Endothelial cell of umbilical vein (primary cell): ENCODE data around the gene NHSL2. TPM values are rescaled to one million over a fixed set of nuclear protein-coding genes. Genes with fewer than 3 reads are reported as not detected.
A peak's percentile ranks its signal among the peaks of the same experiment; 100 is the strongest.

Source experiments
- BruUV-seq: library from RNA; stranded (reverse); fragments of 400-500 nt; replicated peaks from 2 replicates; lab custom pipeline; 2021; lab: Mats Ljungman, UMichigan
- CTCF ChIA-PET: fragments of 300-600, 350-600 bp; sonication (Branson Sonifier 250); formaldehyde crosslinking; loops from one replicate; lab custom pipeline; 2021; ENCODE audit warnings: antibody characterized with exemption, inconsistent platforms; lab: Charles Lee
- POLR2A ChIA-PET: fragments of 300-600, 350-600 bp; sonication (Branson Sonifier 250); formaldehyde crosslinking; loops from one replicate; lab custom pipeline; 2021; ENCODE audit warnings: antibody characterized with exemption, inconsistent platforms; lab: Charles Lee
- DNase-seq: peaks from one replicate; pipeline ENCODE4 v3.0.0-alpha.2; 2011; ENCODE audit warnings: low read depth, low spot score
- FAIRE-seq: peaks from 2 replicates; lab custom pipeline; 2011; peaks lifted over from hg19 to GRCh38; lab: Jason Lieb, UNC
- H2AFZ ChIP-seq: 2 replicates; pipeline ENCODE4 v1.6.0; 2012; ENCODE audit warnings: low read depth, low read length, control low read depth, inconsistent platforms
- H3K27ac ChIP-seq: 2 replicates; pipeline ENCODE4 v1.5.1; 2011; ENCODE audit warnings: low read depth, mild to moderate bottlenecking, control low read depth, low read length, moderate library complexity; ENCODE audit not compliant: insufficient read depth
- H3K27me3 ChIP-seq, 2 experiments: 2 replicates each; pipeline versions ENCODE4 v1.6.0 to v1.6.1; 2011; ENCODE audit warnings: low read length in 2 of 2, mixed read lengths in 1 of 2; ENCODE audit not compliant: control insufficient read depth in 2 of 2, insufficient read depth in 2 of 2
- H3K36me3 ChIP-seq, 2 experiments: 2 replicates in 1 of 2; 3 replicates in 1 of 2; pipeline ENCODE4 v1.5.1; 2011; ENCODE audit warnings: low read length in 2 of 2, mild to moderate bottlenecking in 1 of 2, moderate library complexity in 1 of 2; ENCODE audit not compliant: control insufficient read depth in 2 of 2, insufficient read depth in 2 of 2; ENCODE audit errors: extremely low read depth in 1 of 2
- H3K4me1 ChIP-seq: 3 replicates; pipeline ENCODE4 v1.5.1; 2011; ENCODE audit warnings: mild to moderate bottlenecking, low read length; ENCODE audit not compliant: control insufficient read depth, insufficient read depth; ENCODE audit errors: extremely low read depth
- H3K4me2 ChIP-seq: 2 replicates; pipeline ENCODE4 v1.6.1; 2011; ENCODE audit warnings: low read length, control low read depth, mixed read lengths; ENCODE audit not compliant: insufficient read depth
- H3K4me3 ChIP-seq, 3 experiments: fragments of 200-600 bp in 1 of 3; sonication (generic), shearing (Covaris generic) in 1 of 3; replicated peaks in 1 of 3; 2 replicates each; pipeline ENCODE4 v1.5.1; 2011 to 2016; ENCODE audit warnings: control low read depth in 3 of 3, low read length in 3 of 3, mild to moderate bottlenecking in 2 of 3, inconsistent platforms in 1 of 3, low read depth in 1 of 3, moderate library complexity in 1 of 3; ENCODE audit not compliant: insufficient read depth in 1 of 3
- H3K79me2 ChIP-seq: 2 replicates; pipeline ENCODE4 v1.6.0; 2012; ENCODE audit warnings: low read length, inconsistent platforms; ENCODE audit not compliant: control insufficient read depth, insufficient read depth
- H3K9ac ChIP-seq: replicated peaks from 2 replicates; pipeline ENCODE3; 2011; ENCODE audit warnings: low read length, control low read depth; ENCODE audit not compliant: insufficient read depth; ENCODE audit errors: extremely low read depth
- H3K9me1 ChIP-seq: replicated peaks from 3 replicates; pipeline ENCODE4 v1.6.0; 2011; ENCODE audit warnings: mild to moderate bottlenecking, low read length; ENCODE audit not compliant: control insufficient read depth, insufficient read depth; ENCODE audit errors: extremely low read depth
- H3K9me3 ChIP-seq: replicated peaks from 2 replicates; pipeline ENCODE4 v1.5.1; 2012; ENCODE audit warnings: low read length, inconsistent platforms; ENCODE audit not compliant: control insufficient read depth, insufficient read depth
- H4K20me1 ChIP-seq: replicated peaks from 2 replicates; pipeline ENCODE3; 2011; ENCODE audit warnings: mild to moderate bottlenecking, low read length; ENCODE audit not compliant: control insufficient read depth, insufficient read depth; ENCODE audit errors: extremely low read depth
- EZH2 ChIP-seq: IDR thresholded peaks from 2 replicates; pipeline ENCODE4 v1.6.1; 2012; ENCODE audit warnings: borderline replicate concordance, low read depth, mild to moderate bottlenecking, moderate library complexity, low read length, inconsistent platforms; ENCODE audit not compliant: severe bottlenecking
- FOS ChIP-seq: IDR thresholded peaks from 2 replicates; pipeline ENCODE4 v1.6.1; 2011; ENCODE audit warnings: mild to moderate bottlenecking, low read length, moderate library complexity, borderline replicate concordance; ENCODE audit not compliant: insufficient read depth
- GATA2 ChIP-seq: IDR thresholded peaks from 2 replicates; pipeline ENCODE4 v1.7.0; 2011; ENCODE audit warnings: low read depth, mild to moderate bottlenecking, moderate library complexity, mixed read lengths, low read length; ENCODE audit not compliant: insufficient read length, insufficient read depth
- JUN ChIP-seq: IDR thresholded peaks from 2 replicates; pipeline ENCODE4 v1.6.1; 2011; ENCODE audit warnings: borderline replicate concordance, low read depth; ENCODE audit not compliant: insufficient read length, insufficient read depth
- MYC ChIP-seq: IDR thresholded peaks from one replicate; pipeline ENCODE4 v1.6.1; 2011; ENCODE audit warnings: mild to moderate bottlenecking, low read depth, low read length
- POLR2A ChIP-seq: IDR thresholded peaks from 2 replicates; pipeline ENCODE4 v1.6.1; 2012; ENCODE audit warnings: low read depth, mild to moderate bottlenecking, control low read depth, low read length
- POLR2AphosphoS5 ChIP-seq: IDR thresholded peaks from 2 replicates; pipeline ENCODE4 v1.6.1; 2012; ENCODE audit warnings: low read depth, mild to moderate bottlenecking, control low read depth, low read length, moderate library complexity; ENCODE audit not compliant: insufficient read depth
- dilution Hi-C: fragments of 300-500 bp; cut with MboI; formaldehyde crosslinking; loops from one replicate; pipeline ENCODE4 v1.15.0; 2019; ENCODE audit warnings: low sequenced_read_pairs; ENCODE audit not compliant: extremely low pct_ligation_motif_present
- intact Hi-C: fragments of 100-400 bp; cut with micrococcal nuclease; formaldehyde crosslinking; loops from one replicate; pipeline ENCODE4 v1.10.0; 2022
- polyA plus RNA-seq, 4 experiments: library from polyadenylated mRNA; depleted of rRNA in 3 of 4; stranded (reverse) in 3 of 4; unstranded in 1 of 4; fragments of >200 nt; gene quantifications; 2 replicates each; pipeline versions ENCODE4 v1.2.1 to v1.2.3, GENCODE V29; 2011 to 2012; ENCODE audit warnings: missing spikeins in 1 of 4
- total RNA-seq: library from RNA; stranded (reverse); gene quantifications from 2 replicates; pipeline ENCODE4 v1.2.3, GENCODE V29; 2021
- TF ChIP-seq, protein P1 (sequence below), 2 donors: IDR thresholded peaks; 1 replicate in 1 of 2; 2 replicates in 1 of 2; pipeline ENCODE4 v1.5.1; 2011; ENCODE audit warnings: low read length in 2 of 2, mild to moderate bottlenecking in 2 of 2, moderate library complexity in 2 of 2, control low read depth in 1 of 2, inconsistent platforms in 1 of 2, low read depth in 1 of 2; ENCODE audit not compliant: insufficient read depth in 1 of 2; ENCODE audit errors: extremely low read depth in 1 of 2
- TF ChIP-seq, protein P2 (sequence below): IDR thresholded peaks from 2 replicates; pipeline ENCODE4 v1.6.1; 2011; ENCODE audit not compliant: insufficient read depth, insufficient read length

Gene NHSL2
- total and polyA plus RNA-seq, 2 donors (not counting 3 experiments of a cell fraction or from before 2014, with no cell fraction given) = 23.5 to 49.9 TPM

DNA sequence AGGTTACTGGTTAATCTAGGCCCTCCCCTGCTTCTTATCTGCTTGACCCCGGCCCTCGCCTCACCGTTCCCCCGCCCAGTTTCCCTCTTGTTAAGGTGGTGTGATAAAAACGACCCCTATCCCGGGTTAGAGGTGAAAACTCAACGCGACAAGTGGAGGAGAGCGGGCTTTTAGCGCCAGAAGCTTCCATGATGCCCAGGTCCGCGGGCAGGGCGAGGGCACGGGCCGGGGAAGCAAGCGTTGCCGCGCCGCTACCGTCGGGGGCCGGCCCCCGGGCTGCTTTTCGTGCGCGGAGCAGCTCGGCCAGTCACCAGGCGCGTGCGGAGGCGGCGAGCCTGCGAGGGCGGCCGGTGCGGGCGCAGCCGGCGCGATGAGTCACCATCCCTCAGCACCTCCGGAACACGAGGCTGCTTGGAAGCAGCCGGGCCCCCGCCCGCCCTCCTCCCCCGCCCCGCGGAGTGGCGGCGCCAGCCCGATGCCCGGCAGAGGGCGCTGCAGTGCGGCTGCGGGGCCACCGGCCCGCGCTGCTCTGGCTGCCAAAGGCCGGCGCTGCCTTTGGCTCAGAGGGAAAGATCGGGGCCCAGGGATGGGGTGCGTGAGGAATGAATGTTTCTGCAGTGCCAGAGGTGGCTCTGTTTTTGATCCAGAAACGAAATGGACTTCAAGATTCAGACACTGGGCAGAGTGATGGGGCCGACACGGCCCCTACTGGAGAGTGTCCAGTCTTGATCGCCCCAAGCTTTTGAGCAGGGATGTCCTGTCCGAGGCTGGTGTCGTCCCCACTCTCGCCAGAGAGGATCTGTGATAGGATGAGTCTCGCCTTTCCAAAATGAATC lies 107.8 kb downstream of the NHSL2 start:
- dilution Hi-C loops = no loop called here
- Histone ChIP-seq H3K36me3 (no peaks in the 10 kb centered on the region), H3K79me2 (no peaks in the 10 kb centered on the region), H2AFZ (peak overlapping the region; percentile 86), H3K4me3 (no peak overlapping the region), H3K27ac (peak overlapping the region; percentile 32), H3K27me3 (no peaks in the 10 kb centered on the region), H3K9me3 (no peaks in the 10 kb centered on the region), H3K9me1 (no peaks in the 10 kb centered on the region), H3K4me2 (peak overlapping the region; percentile 30), H3K9ac (peak overlapping the region; percentile 23), H4K20me1 (no peaks in the 10 kb centered on the region), H3K4me1 (peaks cover 10% of the 10 kb centered on the region)
- intact Hi-C loops = loop anchor here (1.0 kb wide), 2 partner anchors 61 to 108 kb away; no protein-coding TSS in a partner anchor
- TF ChIP-seq EZH2 (no peak), FOS (no peak), JUN (peak; percentile 44), GATA2 (no peak), POLR2A (no peak), POLR2AphosphoS5 (peak; percentile 81), MYC (peak; percentile 73)
- TF ChIP-seq, protein P1, sequence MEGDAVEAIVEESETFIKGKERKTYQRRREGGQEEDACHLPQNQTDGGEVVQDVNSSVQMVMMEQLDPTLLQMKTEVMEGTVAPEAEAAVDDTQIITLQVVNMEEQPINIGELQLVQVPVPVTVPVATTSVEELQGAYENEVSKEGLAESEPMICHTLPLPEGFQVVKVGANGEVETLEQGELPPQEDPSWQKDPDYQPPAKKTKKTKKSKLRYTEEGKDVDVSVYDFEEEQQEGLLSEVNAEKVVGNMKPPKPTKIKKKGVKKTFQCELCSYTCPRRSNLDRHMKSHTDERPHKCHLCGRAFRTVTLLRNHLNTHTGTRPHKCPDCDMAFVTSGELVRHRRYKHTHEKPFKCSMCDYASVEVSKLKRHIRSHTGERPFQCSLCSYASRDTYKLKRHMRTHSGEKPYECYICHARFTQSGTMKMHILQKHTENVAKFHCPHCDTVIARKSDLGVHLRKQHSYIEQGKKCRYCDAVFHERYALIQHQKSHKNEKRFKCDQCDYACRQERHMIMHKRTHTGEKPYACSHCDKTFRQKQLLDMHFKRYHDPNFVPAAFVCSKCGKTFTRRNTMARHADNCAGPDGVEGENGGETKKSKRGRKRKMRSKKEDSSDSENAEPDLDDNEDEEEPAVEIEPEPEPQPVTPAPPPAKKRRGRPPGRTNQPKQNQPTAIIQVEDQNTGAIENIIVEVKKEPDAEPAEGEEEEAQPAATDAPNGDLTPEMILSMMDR (IDR thresholded peaks at IDR 0.05; ENCODE audit: extremely low read depth in 1 of 2, insufficient read depth in 1 of 2, low read depth in 1 of 2, low read length in 2 of 2) = peak; percentile 39 to 57
- TF ChIP-seq, protein P2, sequence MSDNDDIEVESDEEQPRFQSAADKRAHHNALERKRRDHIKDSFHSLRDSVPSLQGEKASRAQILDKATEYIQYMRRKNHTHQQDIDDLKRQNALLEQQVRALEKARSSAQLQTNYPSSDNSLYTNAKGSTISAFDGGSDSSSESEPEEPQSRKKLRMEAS = no peak
- DNase-seq (peak; percentile 90), FAIRE-seq (peak; percentile 74)
- ChIA-PET POLR2A (interaction anchor here (1.2 to 1.5 kb wide), 2 partner anchors 60 to 108 kb away, joined by 3 read pairs; no protein-coding TSS in a partner anchor), CTCF (interaction anchor here (0.7 to 7.3 kb wide), 16 partner anchors 11 to 114 kb away, joined by 3 to 122 read pairs (median 4); partner anchors contain the start of gene RTL5)
- BruUV-seq = no TSS peak
